ENCODE results near the gene NKTR. TPM values are rescaled to one million over a fixed set of nuclear protein-coding genes. Genes with fewer than 3 reads are reported as not detected.

The NKTR gene
- total RNA-seq, 2 donors from 2014 or later = 101 to 116 TPM

- Histone ChIP-seq H3K4me1 (ENCODE audit: control insufficient read depth, insufficient read depth, low read length) (no peaks in the 10 kb centered on the region), H3K9ac (ENCODE audit: extremely low read depth, low read length, poor library complexity, severe bottlenecking) (no peak overlapping the region), H3K4me3 (ENCODE audit: low read length) (no peak overlapping the region), H3K27me3 (ENCODE audit: control insufficient read depth, insufficient read depth, low read length, poor library complexity, severe bottlenecking) (no peaks in the 10 kb centered on the region), H3K27ac (ENCODE audit: low read depth, low read length) (no peak overlapping the region), H3K36me3 (ENCODE audit: control insufficient read depth, insufficient read depth, low read length) (peaks cover 62% of the 10 kb centered on the region), H3K9me3 (ENCODE audit: control insufficient read depth, low read length) (no peaks in the 10 kb centered on the region)
- peaks cover 3% of the 10 kb centered on the region for H3K4me1 Mint-ChIP-seq
- no peak for DNase-seq
- no peak for TF ChIP-seq CTCF (conservative IDR thresholded peaks at IDR 0.05)
- no peaks in the 10 kb centered on the region for H3K27me3 Mint-ChIP-seq (ENCODE audit: insufficient read depth)
- peaks cover 34% of the 10 kb centered on the region for H3K36me3 Mint-ChIP-seq (ENCODE audit: low read depth)
- WGBS, 2 experiments (ENCODE audit: insufficient coverage in 1 of 2, insufficient read length in 1 of 2) = 100% methylated on average over 1 of the region's 1 CpG; no CpG with 5 or more reads in 1 of the 2 experiments
- H3K4me3 Mint-ChIP-seq = no peak overlapping the region
- no peak overlapping the region for H3K27ac Mint-ChIP-seq
- H3K9me3 Mint-ChIP-seq = no peaks in the 10 kb centered on the region
Measured at GRCh38 chr3:42612217-42612616, 11.7 kb downstream of the NKTR start.

- H3K9me3 ChIP-seq (ENCODE audit: control insufficient read depth, low read length) = no peaks in the 10 kb centered on the region
- DNase-seq = no peak
- no peaks in the 10 kb centered on the region for H3K9me3 Mint-ChIP-seq
- TF ChIP-seq CTCF (conservative IDR thresholded peaks at IDR 0.05) = no peak
- no peak overlapping the region for H3K27ac ChIP-seq (ENCODE audit: low read depth, low read length)
- H3K4me3 ChIP-seq (ENCODE audit: low read length) = no peak overlapping the region
- WGBS, 2 experiments (ENCODE audit: insufficient coverage in 1 of 2, insufficient read length in 1 of 2) = 92 to 100% methylated on average over 1 to 3 of the region's 3 CpGs
- peak overlapping the region; percentile 32 for H3K27ac Mint-ChIP-seq
- no peaks in the 10 kb centered on the region for H3K27me3 Mint-ChIP-seq (ENCODE audit: insufficient read depth)
- no peaks in the 10 kb centered on the region for H3K4me1 ChIP-seq (ENCODE audit: control insufficient read depth, insufficient read depth, low read length)
- H3K27me3 ChIP-seq (ENCODE audit: control insufficient read depth, insufficient read depth, low read length, poor library complexity, severe bottlenecking) = no peaks in the 10 kb centered on the region
- H3K36me3 ChIP-seq (ENCODE audit: control insufficient read depth, insufficient read depth, low read length) = peaks cover 62% of the 10 kb centered on the region
- H3K4me1 Mint-ChIP-seq = peaks cover 3% of the 10 kb centered on the region
- no peak overlapping the region for H3K9ac ChIP-seq (ENCODE audit: extremely low read depth, low read length, poor library complexity, severe bottlenecking)
- H3K36me3 Mint-ChIP-seq (ENCODE audit: low read depth) = peaks cover 32% of the 10 kb centered on the region
- H3K4me3 Mint-ChIP-seq = no peak overlapping the region
Measured at GRCh38 chr3:42612928-42613327, 12.4 kb downstream of the NKTR start.

GRCh38 chr3:42613462-42613861 is 13.0 kb downstream of the NKTR start:
- peak overlapping the region; percentile 32 for H3K27ac Mint-ChIP-seq
- H3K27ac ChIP-seq (ENCODE audit: low read depth, low read length) = no peak overlapping the region
- peaks cover 3% of the 10 kb centered on the region for H3K4me1 Mint-ChIP-seq
- no peaks in the 10 kb centered on the region for H3K9me3 Mint-ChIP-seq
- H3K4me1 ChIP-seq (ENCODE audit: control insufficient read depth, insufficient read depth, low read length) = no peaks in the 10 kb centered on the region
- no peak for DNase-seq
- no peaks in the 10 kb centered on the region for H3K27me3 ChIP-seq (ENCODE audit: control insufficient read depth, insufficient read depth, low read length, poor library complexity, severe bottlenecking)
- peak; percentile 75 for TF ChIP-seq CTCF (conservative IDR thresholded peaks at IDR 0.05)
- H3K9ac ChIP-seq (ENCODE audit: extremely low read depth, low read length, poor library complexity, severe bottlenecking) = no peak overlapping the region
- H3K4me3 ChIP-seq (ENCODE audit: low read length) = no peak overlapping the region
- 94% methylated on average over 2 of the region's 2 CpGs; no CpG with 5 or more reads in 1 of the 2 experiments for WGBS, 2 experiments (ENCODE audit: insufficient coverage in 1 of 2, insufficient read length in 1 of 2)
- peaks cover 62% of the 10 kb centered on the region for H3K36me3 ChIP-seq (ENCODE audit: control insufficient read depth, insufficient read depth, low read length)
- H3K9me3 ChIP-seq (ENCODE audit: control insufficient read depth, low read length) = no peaks in the 10 kb centered on the region
- no peaks in the 10 kb centered on the region for H3K27me3 Mint-ChIP-seq (ENCODE audit: insufficient read depth)
- peaks cover 28% of the 10 kb centered on the region for H3K36me3 Mint-ChIP-seq (ENCODE audit: low read depth)
- no peak overlapping the region for H3K4me3 Mint-ChIP-seq
